HG03469 (cell line): Measurements from ENCODE around the gene FBXW5.

Source experiments
- ATAC-seq: cut with Tn5 transposase; IDR thresholded peaks from one replicate; pipeline ENCODE4 v1.9.1; 2021; ENCODE audit warnings: mild to moderate bottlenecking, moderate library complexity, moderate number of reproducible peaks; ENCODE audit not compliant: unreplicated experiment

FBXW5 gene

GRCh38 chr9:136913701-136914438 lies 30.7 kb downstream of the FBXW5 start:
- no peak for ATAC-seq

GRCh38 chr9:136910901-136911245 lies 33.7 kb downstream of the FBXW5 start:
- ATAC-seq = no peak

- no peak for ATAC-seq
These were observed 34.2 kb downstream of the FBXW5 start for GRCh38 chr9:136910197-136910900.

GRCh38 chr9:136907011-136907914 lies 37.3 kb downstream of the FBXW5 start:
- ATAC-seq = no peak

GRCh38 chr9:136906266-136906665 lies 38.3 kb downstream of the FBXW5 start:
- ATAC-seq = no peak

GRCh38 chr9:136903041-136903554 lies 41.4 kb downstream of the FBXW5 start:
- no peak for ATAC-seq

- peak; percentile 26 for ATAC-seq
These were observed 42.2 kb downstream of the FBXW5 start for GRCh38 chr9:136902259-136902821.

GRCh38 chr9:136901516-136902258 lies 42.9 kb downstream of the FBXW5 start:
- peak; percentile 39 for ATAC-seq

GRCh38 chr9:136900988-136901515 lies 43.5 kb downstream of the FBXW5 start:
- no peak for ATAC-seq

- no peak for ATAC-seq
These were observed 44.0 kb downstream of the FBXW5 start for GRCh38 chr9:136900556-136900955.

GRCh38 chr9:136899196-136899595 lies 45.3 kb downstream of the FBXW5 start:
- ATAC-seq = no peak

GRCh38 chr9:136898483-136899100 lies 45.9 kb downstream of the FBXW5 start:
- ATAC-seq = no peak

- ATAC-seq = no peak
These were observed 48.5 kb downstream of the FBXW5 start for GRCh38 chr9:136896027-136896426.

GRCh38 chr9:136890661-136891060 lies 53.9 kb downstream of the FBXW5 start:
- no peak for ATAC-seq
